Spleen (tissue), 7 donors: ENCODE data around the gene HSF2.

Experiments used
- CTCF ChIP-seq, 11 experiments: fragments of 200-600 bp in 7 of 11; fragments of 450-650 bp in 4 of 11; sonication (generic) in 4 of 11; IDR thresholded peaks in 8 of 11; conservative IDR thresholded peaks in 3 of 11; 1 replicate in 7 of 11; 2 replicates in 4 of 11; pipeline versions ENCODE4 v1.4.0 to v1.8.0; 2016 to 2021; ENCODE audit warnings: antibody characterized with exemption in 11 of 11, inconsistent platforms in 4 of 11, mild to moderate bottlenecking in 1 of 11
- POLR2A ChIP-seq, 3 donors: fragments of 450-650 bp; IDR thresholded peaks; one replicate each; pipeline ENCODE4 v1.5.1; 2017; ENCODE audit warnings: antibody characterized with exemption in 3 of 3, mild to moderate bottlenecking in 1 of 3
- donor health status: DM: no; HTN: no; CAD: no; lungs with moderate emphysema.
- donor health status: DM: no; HTN: no; CAD: no.
- donor health status: DM: no; HTN: no; CAD: no.

- TF ChIP-seq CTCF (IDR thresholded peaks at IDR 0.05 in 8 of 11, conservative IDR thresholded peaks at IDR 0.05 in 3 of 11): peak; percentile 31 to 78 (median 60)
- no peak for TF ChIP-seq POLR2A (IDR thresholded peaks at IDR 0.05)
These were observed 17.8 kb upstream of the HSF2 start for GRCh38 chr6:122381494-122382265.
